ENCODE measurements around the gene ARL6IP6.
"Not testable (repeated sequence)": the region's sequence is repeated elsewhere in the genome, so short reads cannot be mapped to it uniquely, and the experiment has no call there.

Gene ARL6IP6

DNA sequence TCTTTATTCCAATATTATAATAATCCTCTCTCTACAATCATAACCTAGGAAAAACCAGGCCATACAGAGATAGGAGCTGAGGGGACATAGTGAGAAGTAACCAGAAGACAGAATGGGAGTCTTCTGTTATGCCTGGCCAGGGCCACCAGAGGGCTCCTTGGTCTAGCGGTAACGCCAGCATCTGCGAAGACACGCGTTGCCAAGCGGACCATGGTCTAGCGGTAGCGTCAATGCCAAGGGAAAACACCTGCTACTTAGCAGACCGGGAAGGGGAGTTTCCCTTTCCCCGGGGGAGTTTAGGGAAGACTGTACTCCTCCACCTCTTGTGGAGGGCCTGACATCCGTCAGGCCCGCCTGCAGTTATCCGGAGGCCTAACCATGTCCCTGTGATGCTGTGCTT, 36.6 kb downstream of the ARL6IP6 start:
- no peaks in the 10 kb centered on the region for H3K9me3 Mint-ChIP-seq
- TF ChIP-seq, protein P1, sequence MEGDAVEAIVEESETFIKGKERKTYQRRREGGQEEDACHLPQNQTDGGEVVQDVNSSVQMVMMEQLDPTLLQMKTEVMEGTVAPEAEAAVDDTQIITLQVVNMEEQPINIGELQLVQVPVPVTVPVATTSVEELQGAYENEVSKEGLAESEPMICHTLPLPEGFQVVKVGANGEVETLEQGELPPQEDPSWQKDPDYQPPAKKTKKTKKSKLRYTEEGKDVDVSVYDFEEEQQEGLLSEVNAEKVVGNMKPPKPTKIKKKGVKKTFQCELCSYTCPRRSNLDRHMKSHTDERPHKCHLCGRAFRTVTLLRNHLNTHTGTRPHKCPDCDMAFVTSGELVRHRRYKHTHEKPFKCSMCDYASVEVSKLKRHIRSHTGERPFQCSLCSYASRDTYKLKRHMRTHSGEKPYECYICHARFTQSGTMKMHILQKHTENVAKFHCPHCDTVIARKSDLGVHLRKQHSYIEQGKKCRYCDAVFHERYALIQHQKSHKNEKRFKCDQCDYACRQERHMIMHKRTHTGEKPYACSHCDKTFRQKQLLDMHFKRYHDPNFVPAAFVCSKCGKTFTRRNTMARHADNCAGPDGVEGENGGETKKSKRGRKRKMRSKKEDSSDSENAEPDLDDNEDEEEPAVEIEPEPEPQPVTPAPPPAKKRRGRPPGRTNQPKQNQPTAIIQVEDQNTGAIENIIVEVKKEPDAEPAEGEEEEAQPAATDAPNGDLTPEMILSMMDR (IDR thresholded peaks at IDR 0.05) = peak; percentile 61
- H3K4me3 Mint-ChIP-seq = no peak overlapping the region
- H3K4me1 Mint-ChIP-seq = peaks cover 5% of the 10 kb centered on the region
- no peak overlapping the region for H3K27ac Mint-ChIP-seq
- no peaks in the 10 kb centered on the region for H3K27me3 Mint-ChIP-seq (ENCODE audit: low read depth, poor library complexity)
- DNase-seq = peak; percentile 56
- H3K36me3 Mint-ChIP-seq (ENCODE audit: low read depth) = peaks cover 74% of the 10 kb centered on the region

DNA sequence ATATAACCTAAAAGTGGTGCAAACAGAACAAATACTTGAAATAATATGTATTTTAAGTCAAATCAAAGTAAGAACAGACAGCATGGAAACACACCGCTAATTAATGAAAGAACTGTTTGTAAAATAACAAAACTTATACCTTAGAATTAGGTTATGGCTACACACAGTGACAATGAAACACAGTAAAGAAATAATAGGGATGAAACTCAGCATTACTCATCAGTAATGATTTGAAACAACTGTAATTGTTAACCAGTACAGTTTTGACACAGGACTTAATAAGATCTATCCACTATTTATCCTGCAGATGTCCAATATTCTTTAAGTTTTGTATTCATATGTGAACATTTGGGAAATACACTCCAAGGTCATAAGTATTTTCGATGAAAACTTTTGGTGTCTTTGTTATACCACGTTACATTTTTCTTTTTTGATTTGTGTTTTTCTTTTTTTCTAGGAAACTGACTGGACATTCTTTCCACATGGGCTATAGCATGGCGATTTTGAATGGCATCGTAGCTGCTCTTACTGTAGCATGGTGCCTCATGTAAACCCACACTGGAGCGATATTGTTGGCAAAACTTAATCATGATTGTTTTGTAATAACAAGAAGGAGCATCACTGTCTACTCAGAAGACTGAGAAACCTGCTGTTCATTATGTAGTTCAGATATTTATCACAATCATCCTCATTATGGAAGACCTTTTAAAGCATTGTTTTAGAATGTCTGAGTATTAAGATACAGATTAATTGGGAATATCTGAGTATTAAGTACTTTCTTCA, 41.1 kb downstream of the ARL6IP6 start:
- Mint-ChIP-seq H3K27ac (no peak overlapping the region), H3K4me1 (peaks cover 5% of the 10 kb centered on the region), H3K36me3 (ENCODE audit: low read depth) (peaks cover 51% of the 10 kb centered on the region), H3K27me3 (ENCODE audit: low read depth, poor library complexity) (no peaks in the 10 kb centered on the region), H3K4me3 (no peak overlapping the region), H3K9me3 (no peaks in the 10 kb centered on the region)
- DNase-seq = no peak
- TF ChIP-seq, protein P1 (IDR thresholded peaks at IDR 0.05) = no peak

DNA sequence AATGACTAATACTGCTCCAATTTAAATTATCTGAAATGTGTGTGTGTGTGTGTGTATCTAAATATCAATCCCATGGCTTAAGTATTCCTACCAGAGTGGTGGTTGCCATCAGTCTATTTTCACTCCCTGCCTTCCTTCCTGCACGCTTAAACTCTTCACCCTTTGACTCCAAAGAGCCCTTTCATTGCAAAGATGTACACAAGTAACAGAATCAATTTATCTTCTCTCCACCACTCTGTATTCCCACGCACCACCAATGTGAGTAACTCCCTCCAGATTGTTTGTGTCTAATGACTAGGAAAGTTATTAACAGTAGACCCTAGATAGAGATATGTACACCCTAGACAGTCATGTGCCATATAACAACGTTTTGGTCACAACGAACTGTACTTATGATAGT, 42.8 kb downstream of the ARL6IP6 start:
- Mint-ChIP-seq H3K27ac (no peak overlapping the region), H3K4me3 (no peak overlapping the region)

DNA sequence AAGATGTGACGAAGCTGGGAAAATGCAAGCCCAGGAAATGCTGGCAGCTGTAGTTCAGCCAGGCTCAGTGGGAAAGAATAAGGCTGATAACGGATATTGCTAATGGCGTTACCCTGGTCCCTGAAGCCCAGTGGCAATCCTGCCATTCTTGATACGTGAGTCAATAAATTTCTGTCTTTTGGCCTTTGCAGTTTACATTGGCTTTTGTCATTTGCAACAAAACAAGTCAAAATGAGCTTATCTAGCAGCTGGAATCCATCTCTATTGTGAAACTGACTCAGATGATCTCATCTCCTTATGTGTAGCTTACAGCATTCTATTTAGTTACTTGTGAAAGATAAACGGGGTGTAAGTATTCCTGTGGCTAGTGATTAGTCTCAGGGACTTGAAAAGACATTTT, 43.8 kb downstream of the ARL6IP6 start:
- TF ChIP-seq, protein P1 (IDR thresholded peaks at IDR 0.05) = no peak
- H3K36me3 Mint-ChIP-seq (ENCODE audit: low read depth) = peaks cover 26% of the 10 kb centered on the region
- no peaks in the 10 kb centered on the region for H3K4me1 Mint-ChIP-seq
- no peaks in the 10 kb centered on the region for H3K9me3 Mint-ChIP-seq
- no peak overlapping the region for H3K4me3 Mint-ChIP-seq
- no peaks in the 10 kb centered on the region for H3K27me3 Mint-ChIP-seq (ENCODE audit: low read depth, poor library complexity)
- no peak for DNase-seq
- H3K27ac Mint-ChIP-seq = peak overlapping the region; percentile 76

More for the DNA sequence above, 42.8 kb downstream of the ARL6IP6 start:
- TF ChIP-seq, protein P1 (IDR thresholded peaks at IDR 0.05) = no peak
- Mint-ChIP-seq H3K27me3 (ENCODE audit: low read depth, poor library complexity) (no peaks in the 10 kb centered on the region), H3K9me3 (no peaks in the 10 kb centered on the region), H3K4me1 (no peaks in the 10 kb centered on the region), H3K36me3 (ENCODE audit: low read depth) (peaks cover 36% of the 10 kb centered on the region)
- DNase-seq = no peak

DNA sequence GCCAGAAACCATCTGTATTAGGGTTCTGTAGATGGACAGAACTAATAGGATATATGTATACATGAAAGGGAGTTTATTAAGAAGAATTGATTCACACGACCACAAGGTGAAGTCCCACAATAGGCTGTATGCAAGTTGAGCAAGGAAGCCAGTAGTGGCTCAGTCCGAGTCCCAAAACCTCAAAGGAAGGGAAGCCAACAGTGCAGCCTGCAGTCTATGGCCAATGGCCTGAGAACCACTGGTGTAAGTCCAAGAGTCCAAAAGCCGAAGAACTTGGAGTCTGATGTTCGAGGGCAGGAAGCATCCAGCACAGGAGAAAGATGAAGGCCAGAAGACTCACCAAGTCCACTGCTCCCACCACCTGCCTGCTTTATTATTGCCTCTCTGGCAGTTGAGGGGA, 44.8 kb downstream of the ARL6IP6 start:
- H3K27ac Mint-ChIP-seq; DNase-seq; H3K9me3 Mint-ChIP-seq; H3K4me3 Mint-ChIP-seq; H3K4me1 Mint-ChIP-seq; H3K27me3 Mint-ChIP-seq (ENCODE audit: low read depth, poor library complexity): not testable (repeated sequence)
- peaks cover 26% of the 10 kb centered on the region for H3K36me3 Mint-ChIP-seq (ENCODE audit: low read depth)

DNA sequence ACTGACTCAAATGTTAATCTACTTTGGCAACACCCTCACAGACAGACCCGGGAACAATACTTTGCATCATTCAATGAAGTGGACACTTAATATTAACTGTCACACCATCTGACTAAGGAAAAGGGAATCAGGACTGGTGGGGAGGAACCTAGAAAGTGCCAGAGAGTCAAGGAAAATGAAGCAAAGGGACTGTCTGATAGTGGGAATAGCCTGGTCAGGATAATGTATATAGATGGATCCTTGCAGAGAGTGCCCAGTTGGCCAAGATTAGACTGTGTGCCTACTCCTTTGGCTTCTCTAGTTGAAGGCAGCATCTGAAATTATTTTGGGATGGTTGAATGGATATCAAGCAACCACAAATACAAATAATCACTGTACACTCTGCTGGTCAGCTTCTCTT, 45.2 kb downstream of the ARL6IP6 start:
- no peak for DNase-seq
- no peaks in the 10 kb centered on the region for H3K27me3 Mint-ChIP-seq (ENCODE audit: low read depth, poor library complexity)
- H3K27ac Mint-ChIP-seq = no peak overlapping the region
- no peaks in the 10 kb centered on the region for H3K4me1 Mint-ChIP-seq
- H3K36me3 Mint-ChIP-seq (ENCODE audit: low read depth) = peaks cover 26% of the 10 kb centered on the region
- TF ChIP-seq, protein P1 (IDR thresholded peaks at IDR 0.05) = no peak
- H3K4me3 Mint-ChIP-seq = no peak overlapping the region
- no peaks in the 10 kb centered on the region for H3K9me3 Mint-ChIP-seq

Measured in nephron progenitor cell (in vitro differentiated cells).